Stimulated activated CD8-positive, alpha-beta memory T cell treated with anti-CD3 and anti-CD28 coated beads, Interleukin-15, amount 100 ng/mL, for 4 hours (primary cell): Measurements from ENCODE around the gene TRMT2B.
"Not testable (repeated sequence)": the region's sequence is repeated elsewhere in the genome, so short reads cannot be mapped to it uniquely, and the experiment has no call there.

Experiments used
- DNase-seq, 2 donors: peaks; one replicate each; pipeline ENCODE4 v3.0.0-alpha.2; 2020; ENCODE audit warnings: low read depth in 2 of 2

Gene TRMT2B, protein sequence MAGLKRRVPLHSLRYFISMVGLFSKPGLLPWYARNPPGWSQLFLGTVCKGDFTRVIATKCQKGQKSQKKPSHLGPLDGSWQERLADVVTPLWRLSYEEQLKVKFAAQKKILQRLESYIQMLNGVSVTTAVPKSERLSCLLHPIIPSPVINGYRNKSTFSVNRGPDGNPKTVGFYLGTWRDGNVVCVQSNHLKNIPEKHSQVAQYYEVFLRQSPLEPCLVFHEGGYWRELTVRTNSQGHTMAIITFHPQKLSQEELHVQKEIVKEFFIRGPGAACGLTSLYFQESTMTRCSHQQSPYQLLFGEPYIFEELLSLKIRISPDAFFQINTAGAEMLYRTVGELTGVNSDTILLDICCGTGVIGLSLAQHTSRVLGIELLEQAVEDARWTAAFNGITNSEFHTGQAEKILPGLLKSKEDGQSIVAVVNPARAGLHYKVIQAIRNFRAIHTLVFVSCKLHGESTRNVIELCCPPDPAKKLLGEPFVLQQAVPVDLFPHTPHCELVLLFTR

DNA sequence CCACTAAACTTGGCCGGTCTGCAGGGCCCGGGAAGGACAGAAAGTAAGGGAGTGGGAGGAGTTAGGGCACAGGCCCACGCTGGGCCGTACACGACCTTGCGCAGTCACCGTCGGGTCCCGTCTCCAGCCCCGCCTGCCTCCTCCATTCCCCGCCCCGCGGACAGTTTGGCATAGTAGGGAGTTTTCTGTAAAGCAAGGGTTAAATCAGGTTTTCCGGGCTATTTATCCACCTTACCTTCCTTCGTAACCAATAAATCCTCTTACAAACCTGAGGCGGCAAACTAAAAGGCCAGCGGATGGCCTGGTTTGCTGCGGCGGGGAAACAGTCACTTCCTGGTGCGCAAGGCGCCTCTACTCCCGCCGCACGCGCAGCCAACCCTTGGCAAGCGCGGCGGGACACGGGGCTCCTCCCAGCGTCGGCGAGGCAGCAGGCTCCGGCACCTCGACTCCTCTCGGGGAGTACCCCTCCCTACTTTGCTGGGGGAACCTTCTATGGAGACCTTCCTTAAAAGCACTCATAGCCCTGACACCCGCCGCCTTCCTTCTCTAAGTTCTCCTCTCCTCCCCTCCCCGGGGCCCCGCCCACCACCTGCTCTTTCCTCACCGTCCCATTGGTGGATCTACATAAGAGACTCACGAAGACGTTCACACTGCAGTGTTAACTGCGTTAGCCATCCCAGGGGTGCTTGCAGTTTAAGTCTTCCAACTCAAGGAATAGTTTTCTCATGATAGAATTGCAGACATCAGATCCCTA is at the start of gene TRMT2B:
Gene TRMT2B (minus strand): TSS at position 563 of the 754 bp plus-strand sequence. CDS start 9,822 bp downstream, outside the sequence.
- peak; percentile 56 to 67 for DNase-seq

DNA sequence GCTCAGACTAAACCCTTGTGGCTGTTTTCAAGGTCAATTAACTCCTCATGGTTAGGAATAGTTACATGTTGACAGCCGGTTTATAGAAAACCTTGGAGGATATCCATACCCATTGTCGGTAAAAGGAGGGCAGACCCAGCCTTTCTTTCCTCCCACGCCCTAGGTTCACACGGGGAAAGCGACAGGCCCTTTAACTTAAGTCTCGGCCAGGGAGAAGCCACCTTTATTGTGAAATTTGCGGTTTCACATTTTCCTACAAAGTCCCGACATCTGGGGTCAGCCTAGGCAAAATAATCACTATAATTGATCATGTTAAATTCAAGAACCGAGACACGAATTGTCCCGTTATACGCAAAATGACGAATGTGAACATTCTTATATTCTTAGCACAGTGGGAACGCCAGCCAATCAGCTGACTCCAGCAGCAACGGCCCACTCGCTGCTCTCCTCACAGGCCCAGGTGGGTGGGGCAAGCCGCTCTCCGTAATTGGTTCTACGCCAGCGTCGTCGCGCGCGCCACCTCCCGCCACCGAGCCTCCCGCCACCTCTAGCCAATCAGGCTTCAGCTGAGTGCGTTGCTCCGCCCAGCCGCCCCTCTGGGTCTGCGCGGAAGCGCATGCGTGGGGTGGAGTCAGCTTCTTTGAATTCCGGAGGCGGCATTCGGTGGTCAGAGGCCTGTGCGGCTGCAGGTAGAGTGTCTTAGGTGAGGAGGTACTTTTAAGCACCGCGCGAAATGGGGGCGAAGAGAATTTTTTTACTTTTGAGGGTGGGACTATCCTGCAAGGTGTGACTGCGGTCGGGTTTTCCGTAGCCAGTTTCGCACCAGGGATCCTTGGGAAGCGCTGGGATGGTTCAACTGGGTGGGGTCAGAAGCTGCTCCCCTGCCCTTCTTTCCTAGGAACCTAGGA is 45.9 kb upstream of the TRMT2B start, which contains the start of gene CENPI:
Gene CENPI (plus strand): TSS at position 659 of the 908 bp plus-strand sequence. CDS start 2,867 bp downstream, outside the sequence.
- DNase-seq: peak; percentile 84

DNA sequence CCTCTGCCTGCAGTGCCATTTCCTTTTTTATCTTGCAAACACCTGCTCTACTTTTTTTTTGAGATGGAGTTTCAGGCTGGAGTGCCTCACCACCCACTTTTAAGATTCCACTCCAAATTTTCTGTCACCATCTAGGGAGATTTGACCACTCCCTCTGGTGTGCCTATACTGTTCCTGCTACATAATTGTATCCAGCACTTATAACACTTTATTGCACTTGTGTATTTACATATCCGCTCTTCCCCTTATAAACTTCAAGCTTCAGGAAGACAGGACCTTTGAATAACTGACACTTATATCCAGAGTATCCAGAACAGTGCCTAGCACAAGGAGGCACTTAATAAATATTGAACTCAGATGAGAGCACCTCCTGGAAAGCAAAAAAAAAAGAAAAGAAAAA is 39.9 kb upstream of the TRMT2B start:
- no peak for DNase-seq

DNA sequence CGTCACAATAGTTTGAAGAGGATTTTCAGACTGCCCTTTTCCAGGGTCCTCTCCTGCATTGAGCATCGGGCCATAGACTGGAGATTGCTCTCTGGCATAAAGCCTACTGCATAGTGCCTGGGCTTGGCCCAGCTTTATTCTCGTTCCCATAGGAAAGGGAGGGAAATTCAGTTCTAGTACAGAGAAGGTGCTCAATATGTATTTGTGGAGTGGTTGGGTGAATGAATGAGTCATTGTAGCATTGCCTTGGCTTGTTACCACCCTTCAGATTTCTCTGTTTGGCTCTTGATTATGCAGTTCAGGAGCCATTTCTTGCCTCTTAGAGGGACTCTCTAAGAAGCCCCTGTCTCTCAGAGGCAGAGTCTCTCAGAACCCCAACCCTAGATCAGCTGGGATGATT is 29.3 kb upstream of the TRMT2B start:
- no peak for DNase-seq

- no peak for DNase-seq
These were observed 28.6 kb upstream of the TRMT2B start for GRCh38 chrX:101080326-101081124.

- no peak for DNase-seq
These were observed 27.9 kb upstream of the TRMT2B start for GRCh38 chrX:101079736-101080270.

DNA sequence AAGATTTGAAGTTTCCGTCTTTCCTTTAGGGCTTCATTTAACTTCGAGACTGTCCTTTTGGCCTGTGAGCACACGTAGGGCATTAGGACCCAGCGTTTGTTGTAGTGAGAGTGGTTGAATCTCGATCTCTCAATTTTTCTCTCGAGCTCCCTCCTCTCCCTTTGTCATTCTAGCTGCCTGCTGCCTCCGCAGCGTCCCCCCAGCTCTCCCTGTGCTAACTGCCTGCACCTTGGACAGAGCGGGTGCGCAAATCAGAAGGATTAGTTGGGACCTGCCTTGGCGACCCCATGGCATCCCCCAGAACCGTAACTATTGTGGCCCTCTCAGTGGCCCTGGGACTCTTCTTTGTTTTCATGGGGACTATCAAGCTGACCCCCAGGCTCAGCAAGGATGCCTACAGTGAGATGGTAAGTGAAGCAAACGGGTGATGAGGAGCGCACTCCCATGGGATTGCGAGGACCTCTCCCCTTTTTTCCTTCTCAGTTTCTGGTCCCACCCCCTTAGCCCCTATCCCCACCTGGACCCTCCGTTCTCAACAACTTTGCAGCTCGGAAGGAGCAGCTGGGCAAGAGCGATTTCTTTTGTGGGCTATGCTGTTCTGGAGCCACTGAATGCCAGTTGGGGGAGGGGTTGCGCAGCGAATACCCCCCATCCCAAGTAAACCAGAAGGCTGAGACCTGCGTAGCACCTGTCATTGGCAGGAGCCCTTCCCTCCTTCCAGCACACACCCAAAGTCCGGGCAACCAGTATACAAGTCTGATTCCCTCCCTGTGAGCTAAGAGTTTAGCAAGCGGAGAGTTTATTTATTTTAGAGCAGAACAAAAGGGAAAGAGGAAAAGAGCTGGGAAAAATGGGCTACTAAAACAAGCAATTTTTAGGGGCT is 27.0 kb upstream of the TRMT2B start, which contains the start of gene TMEM35A:
Gene TMEM35A (plus strand): TSS at position 164 of the 883 bp plus-strand sequence. CDS start 124 bp downstream, at position 288.
- DNase-seq: no peak

DNA sequence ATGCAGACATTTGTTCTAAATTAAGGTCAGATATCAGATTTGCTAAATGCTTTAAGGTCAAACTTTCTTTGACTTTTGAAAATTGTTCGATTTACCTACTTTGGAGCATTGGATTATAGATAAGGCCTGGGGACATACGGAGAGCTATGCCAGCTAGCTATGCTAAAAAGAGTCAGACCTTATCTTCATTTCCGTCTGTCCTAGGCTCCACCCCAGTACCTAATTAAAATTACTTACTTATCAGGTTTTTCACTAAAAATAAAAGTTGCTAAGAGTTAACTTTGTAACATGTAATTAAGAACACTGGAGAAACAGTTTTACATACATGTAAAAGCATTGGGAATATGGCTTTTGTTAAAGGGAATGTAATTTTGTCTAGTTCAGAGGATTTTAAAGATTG is 19.7 kb upstream of the TRMT2B start:
- no peak for DNase-seq

DNA sequence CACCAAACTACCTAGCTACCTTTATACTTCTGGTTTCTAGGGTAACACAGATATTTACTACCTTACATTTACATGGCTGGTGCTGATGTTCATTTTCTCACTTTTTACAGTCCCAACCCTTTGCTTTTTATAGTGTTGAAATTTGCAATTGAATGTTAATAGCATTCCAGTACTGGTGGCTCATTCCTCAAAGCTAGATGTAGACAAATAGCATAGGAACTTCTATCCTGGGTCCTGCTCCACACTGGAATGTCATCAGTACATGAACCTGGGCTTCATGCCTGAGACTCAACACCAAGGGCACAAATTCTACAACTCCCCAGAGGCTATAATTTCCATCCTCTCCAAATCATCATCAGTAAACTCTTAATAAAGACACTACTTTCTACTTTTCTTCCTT is 10.3 kb upstream of the TRMT2B start:
- DNase-seq: no peak

- no peak for DNase-seq
These were observed 5.3 kb upstream of the TRMT2B start for GRCh38 chrX:101057093-101057714.

DNA sequence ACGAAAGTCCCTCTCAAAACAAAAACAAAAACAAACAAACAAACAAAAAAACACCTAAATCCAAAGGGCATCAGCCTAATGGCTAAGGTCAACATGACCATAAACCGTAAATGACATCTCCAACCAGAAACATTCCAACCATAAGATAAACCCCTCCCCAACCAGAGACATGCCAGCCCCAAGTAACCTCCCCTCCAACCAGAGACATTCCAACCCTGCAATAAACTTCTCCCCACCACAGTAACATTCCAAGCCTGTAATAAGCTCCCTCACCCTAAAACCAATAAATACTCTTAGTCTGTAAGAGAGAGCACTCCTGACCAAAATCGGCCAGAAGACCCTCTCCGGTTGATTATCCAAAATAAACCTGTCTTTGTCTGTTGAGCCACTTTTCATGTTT is 4.6 kb upstream of the TRMT2B start:
- not testable (repeated sequence) for DNase-seq

DNA sequence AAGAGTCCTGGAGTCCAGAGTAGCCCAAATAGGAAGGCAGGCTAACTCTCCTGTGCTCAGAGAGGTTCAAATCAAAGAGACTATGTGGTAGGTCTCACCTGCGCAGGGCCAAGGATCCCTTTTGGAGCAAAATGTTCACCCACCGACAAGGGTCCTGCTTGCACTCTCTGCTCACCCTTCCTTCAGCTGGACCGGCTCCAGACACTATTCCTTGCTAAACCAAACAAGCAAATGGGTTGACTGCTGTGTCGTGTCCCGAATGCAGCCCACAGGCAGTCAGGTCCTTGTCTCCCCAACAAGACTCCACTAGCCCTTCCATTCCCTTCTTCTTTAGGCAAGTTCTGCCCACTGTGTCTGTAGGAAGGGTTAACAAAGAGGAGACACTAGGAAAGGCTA is 760 bp downstream of the TRMT2B start:
- DNase-seq: no peak

- no peak for DNase-seq
These were observed 11.7 kb downstream of the TRMT2B start for GRCh38 chrX:101040197-101040596.

DNA sequence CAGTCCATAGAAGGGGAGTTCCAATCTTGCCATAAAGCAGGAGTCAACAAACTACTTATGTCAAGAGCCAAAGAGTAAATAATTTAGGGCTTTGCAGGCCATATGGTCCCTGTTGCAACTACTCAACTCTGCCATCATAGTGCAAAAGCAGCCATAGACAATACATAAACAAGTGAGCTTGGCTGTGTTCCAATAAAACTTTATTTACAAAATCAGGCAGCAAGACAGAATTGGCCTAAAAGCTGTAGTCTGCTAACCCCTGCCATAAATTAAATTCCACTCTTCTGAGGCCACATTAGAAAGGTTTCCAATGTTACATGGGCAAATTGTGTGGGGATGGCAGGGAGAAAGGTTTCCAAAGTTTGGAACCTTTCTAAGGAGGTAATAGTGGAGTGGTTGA is 14.7 kb downstream of the TRMT2B start:
- no peak for DNase-seq

DNA sequence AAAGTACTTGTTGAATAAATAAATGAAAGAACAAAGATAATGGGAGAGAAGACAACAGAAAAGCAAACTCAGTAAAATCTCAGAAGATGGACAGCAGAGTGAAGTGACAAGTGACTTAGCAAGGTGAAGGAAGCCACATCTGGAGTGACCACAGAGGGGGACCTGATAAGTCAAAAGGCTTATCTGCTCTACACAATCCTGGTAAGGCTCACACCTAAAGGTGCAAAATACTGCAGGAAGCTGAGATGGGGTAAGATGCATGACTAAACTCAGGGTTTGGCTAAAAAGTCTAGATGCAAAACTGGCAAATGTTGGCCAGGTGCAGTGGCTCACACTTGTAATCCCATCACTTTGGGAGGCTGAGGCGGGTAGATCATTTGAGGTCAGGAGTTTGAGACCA is 22.2 kb downstream of the TRMT2B start:
- no peak for DNase-seq

GRCh38 chrX:101028562-101028961 is 23.3 kb downstream of the TRMT2B start:
- no peak for DNase-seq

DNA sequence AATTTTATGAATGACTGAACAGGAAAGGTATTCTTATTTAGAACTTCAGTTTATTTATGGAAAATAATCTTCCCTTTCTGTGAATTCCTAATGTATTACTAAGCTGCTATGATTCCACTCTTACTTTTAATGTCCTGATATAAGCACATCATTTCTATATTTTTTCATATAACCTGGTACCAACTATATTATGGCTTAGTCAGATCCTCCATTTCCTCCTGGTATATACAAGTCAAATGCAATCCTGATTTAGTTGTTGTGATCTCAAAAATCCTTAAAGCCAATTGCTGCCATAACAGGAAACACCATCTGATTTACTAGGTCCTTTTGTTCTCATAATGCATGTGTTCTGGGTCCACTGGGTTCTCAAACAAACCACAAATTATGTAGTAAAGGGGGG is 26.8 kb downstream of the TRMT2B start:
- no peak for DNase-seq

DNA sequence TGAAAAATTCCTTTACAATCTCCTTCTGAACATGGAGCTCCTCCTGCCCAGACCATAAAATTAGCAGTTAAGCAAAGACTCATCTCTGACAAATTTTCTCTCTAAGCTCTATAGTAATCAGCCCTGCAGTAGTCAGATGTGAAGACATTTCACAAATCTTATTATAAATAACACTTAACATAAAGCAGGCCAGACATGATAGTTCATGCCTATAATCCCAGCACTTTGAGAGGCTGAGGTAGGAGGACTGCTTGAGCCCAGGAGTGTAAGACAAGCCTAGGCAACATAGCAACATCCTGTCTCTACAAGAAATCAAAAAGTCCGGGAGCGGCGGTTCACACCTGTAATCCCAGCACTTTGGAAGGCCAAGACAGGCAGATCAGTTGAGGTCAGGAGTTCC is 29.9 kb downstream of the TRMT2B start:
- DNase-seq: no peak

- not testable (repeated sequence) for DNase-seq
These were observed 39.9 kb downstream of the TRMT2B start for GRCh38 chrX:101012031-101012430.
